Stimulated activated CD8-positive, alpha-beta memory T cell treated with anti-CD3 and anti-CD28 coated beads, Interleukin-4, amount 100 ng/mL, for 4 hours (primary cell): ENCODE data around the gene TMEM37.

Source experiments
- DNase-seq, 2 donors: peaks; one replicate each; pipeline ENCODE4 v3.0.0-alpha.2; 2020; ENCODE audit warnings: low read depth in 2 of 2, low spot score in 1 of 2

Gene TMEM37

DNA sequence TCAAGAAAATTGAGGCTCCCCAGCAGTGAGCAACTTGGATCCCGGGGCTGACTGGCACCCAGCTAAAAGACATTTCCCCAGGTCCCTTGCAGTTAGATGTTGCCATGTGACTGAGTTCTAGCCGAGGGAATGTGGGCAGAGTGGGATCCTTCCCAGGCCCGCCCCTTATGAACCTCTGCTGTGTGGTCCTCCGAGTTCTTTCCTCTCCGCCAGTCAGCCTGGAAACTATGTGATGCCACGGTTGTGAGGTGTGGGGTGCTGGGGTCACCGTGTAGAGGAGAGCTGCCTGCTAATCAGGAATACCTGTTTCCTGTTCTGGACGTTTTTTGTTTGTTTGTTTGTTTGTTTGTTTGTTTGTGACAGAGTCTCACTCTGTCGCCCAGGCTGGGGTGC, 45.5 kb downstream of the TMEM37 start:
- no peak for DNase-seq

- DNase-seq: no peak
Observed at GRCh38 chr2:119478188-119478977, 46.7 kb downstream of the TMEM37 start.

DNA sequence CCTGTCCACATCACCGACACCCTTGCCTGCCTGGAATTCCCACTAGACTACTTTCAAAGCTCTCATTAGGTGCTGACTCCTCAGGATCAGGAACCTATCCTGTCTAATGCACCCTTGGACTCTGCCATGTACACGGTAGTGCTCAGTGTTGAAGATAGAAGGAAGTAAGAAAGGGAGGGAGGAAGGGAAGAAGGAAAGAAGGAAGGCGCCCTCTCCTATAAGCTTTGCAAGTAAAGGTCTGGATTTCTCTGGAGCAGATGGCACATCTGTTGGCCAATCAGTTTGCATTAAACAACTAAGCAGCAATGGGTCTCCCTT, 47.3 kb downstream of the TMEM37 start:
- DNase-seq: no peak

GRCh38 chr2:119480184-119480583, 48.5 kb downstream of the TMEM37 start:
- DNase-seq: no peak

- DNase-seq: no peak
Observed at GRCh38 chr2:119480718-119481142, 49.1 kb downstream of the TMEM37 start.

- DNase-seq: no peak
Observed at GRCh38 chr2:119481501-119482455, 50.1 kb downstream of the TMEM37 start.

- no peak for DNase-seq
Observed at GRCh38 chr2:119482481-119483394, 51.1 kb downstream of the TMEM37 start.

DNA sequence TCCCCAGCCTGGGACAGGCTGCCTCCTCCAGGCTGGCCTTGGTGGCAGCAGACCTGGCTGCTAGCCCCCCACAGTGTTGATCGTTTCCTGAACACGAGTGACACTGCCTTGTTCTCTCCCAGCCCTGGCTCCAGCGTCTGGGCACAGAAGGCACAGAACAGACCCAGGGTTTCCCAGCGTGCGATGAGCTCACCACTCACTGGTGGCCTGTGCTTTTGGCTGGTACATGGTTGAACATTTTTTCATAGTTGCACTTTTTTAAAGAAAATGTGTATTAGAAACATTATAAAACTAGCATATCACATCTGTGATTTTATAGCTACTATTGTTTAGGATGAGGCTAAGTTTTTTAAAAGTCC, 51.7 kb downstream of the TMEM37 start:
- DNase-seq: no peak

GRCh38 chr2:119483896-119484718, 52.5 kb downstream of the TMEM37 start:
- no peak for DNase-seq

DNA sequence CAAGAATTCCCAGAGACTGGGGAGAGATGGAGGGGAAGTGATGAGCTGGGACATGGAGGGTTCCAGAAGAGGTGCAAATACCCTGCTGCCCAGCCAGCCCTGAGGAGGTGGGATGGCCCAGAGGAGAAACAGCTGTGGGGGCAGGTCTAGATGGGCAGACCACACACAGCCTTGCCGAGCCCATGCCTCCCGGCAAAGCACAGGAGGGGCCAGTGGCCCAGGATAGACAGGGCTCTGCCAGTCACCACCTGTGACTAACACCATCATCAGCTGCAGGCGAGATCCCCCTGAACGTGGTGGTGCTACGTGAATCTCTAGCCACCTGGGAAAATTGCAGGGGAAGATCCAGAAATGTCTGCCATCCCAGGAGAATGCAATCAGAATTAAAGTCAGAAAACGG, 53.2 kb downstream of the TMEM37 start:
- no peak for DNase-seq

GRCh38 chr2:119485336-119486110, 53.9 kb downstream of the TMEM37 start:
- no peak for DNase-seq

DNA sequence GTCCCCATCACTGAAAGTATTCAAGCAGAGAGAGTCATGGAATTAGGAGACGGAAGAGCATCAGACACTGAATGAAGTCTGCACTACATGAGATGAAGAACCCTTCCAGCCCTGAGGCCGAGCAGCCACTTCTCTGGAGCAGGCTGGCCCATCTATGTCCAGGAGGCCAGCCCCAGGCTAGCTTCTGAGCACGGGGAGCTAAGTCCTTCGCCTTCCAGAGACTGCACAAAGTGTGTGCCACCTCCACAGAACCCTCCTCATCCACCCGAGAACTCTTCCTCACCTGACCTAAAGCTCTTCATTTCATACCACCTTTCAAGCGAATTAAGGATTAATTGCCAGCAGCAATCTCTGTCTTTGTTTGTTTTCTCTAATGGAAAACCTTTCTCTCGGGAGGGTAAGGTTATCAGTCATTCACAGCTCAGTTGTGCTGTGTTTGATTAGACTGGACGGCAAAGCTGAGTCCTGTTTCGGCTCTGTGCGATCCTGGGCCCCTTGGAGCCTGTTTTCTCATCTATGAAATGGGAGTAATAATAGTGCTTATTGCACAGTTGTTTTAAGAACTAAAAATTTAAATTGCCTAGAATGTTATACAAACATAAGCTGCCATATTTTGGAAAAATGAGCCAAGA, 54.7 kb downstream of the TMEM37 start:
- DNase-seq: no peak

GRCh38 chr2:119486886-119487285, 55.2 kb downstream of the TMEM37 start:
- DNase-seq: no peak

GRCh38 chr2:119487434-119488244, 56.0 kb downstream of the TMEM37 start:
- no peak for DNase-seq
